ENCODE measurements around the gene MAPKAP1. TPM values are rescaled to one million over a fixed set of nuclear protein-coding genes. Genes with fewer than 3 reads are reported as not detected.

MAPKAP1 gene
- polyA plus RNA-seq, 1 donor (not counting 4 experiments of a cell fraction or from before 2014, with no cell fraction given) = 129 TPM

DNA sequence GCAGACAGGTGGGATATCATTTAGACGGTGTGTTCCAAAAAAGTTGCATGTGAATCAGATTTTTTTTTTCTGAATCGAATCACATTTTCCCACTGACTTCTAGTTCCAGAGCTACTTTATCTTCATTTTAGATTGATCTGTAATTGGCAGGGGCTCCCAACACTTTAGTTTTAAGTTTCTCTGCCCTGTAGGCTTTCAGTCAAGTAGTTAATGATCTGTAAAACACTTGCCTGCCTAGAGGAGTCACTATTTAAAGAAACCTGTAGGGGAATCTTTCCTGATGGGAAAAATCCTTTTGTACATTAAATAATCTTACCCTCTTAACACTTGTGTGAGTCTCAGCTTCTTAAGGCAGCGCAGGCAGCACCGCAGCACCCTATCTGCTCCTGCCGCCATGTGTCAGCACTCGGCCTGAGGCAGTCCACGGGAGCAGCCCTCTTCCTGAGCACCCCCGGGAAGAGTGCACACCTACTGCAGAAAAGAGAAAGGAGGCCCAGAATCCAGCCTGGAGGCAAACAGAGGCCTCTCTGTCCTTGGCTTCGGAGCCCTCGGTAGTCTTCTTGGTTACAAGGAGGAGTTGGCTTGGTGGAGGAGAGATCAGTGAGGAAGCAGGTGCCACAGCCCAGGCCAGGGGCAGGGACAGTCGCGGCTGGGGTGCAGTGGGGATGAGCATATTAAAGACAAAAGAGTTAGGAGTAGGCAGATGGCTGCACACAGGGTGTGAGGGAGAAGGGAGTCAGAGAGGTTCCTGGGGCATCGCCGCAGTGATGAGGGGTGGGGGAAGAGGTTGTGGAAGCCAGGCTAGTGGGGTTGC is 236.0 kb downstream of the MAPKAP1 start:
- H2AFZ ChIP-seq (ENCODE audit: control insufficient read depth, low read length) = no peak overlapping the region
- H3K4me2 ChIP-seq (ENCODE audit: control insufficient read depth, extremely low read depth, insufficient read depth, low read depth, low read length) = no peak overlapping the region
- DNase-seq (ENCODE audit: low read depth, low spot score) (no peak), FAIRE-seq (no peak)
- H3K9me1 ChIP-seq (ENCODE audit: control insufficient read depth, extremely low read depth, insufficient read depth, low read length) = peaks cover 2% of the 10 kb centered on the region
- H4K20me1 ChIP-seq (ENCODE audit: control insufficient read depth, extremely low read depth, insufficient read depth, low read length) = no peaks in the 10 kb centered on the region
- no peak overlapping the region for H3K9ac ChIP-seq (ENCODE audit: control insufficient read depth, extremely low read depth, insufficient read depth, low read length)
- no peaks in the 10 kb centered on the region for H3K27me3 ChIP-seq (ENCODE audit: control insufficient read depth, extremely low read depth, insufficient read depth, low read length)
- H3K79me2 ChIP-seq (ENCODE audit: control insufficient read depth, insufficient read depth, low read length) = no peaks in the 10 kb centered on the region
- TF ChIP-seq, protein P1, sequence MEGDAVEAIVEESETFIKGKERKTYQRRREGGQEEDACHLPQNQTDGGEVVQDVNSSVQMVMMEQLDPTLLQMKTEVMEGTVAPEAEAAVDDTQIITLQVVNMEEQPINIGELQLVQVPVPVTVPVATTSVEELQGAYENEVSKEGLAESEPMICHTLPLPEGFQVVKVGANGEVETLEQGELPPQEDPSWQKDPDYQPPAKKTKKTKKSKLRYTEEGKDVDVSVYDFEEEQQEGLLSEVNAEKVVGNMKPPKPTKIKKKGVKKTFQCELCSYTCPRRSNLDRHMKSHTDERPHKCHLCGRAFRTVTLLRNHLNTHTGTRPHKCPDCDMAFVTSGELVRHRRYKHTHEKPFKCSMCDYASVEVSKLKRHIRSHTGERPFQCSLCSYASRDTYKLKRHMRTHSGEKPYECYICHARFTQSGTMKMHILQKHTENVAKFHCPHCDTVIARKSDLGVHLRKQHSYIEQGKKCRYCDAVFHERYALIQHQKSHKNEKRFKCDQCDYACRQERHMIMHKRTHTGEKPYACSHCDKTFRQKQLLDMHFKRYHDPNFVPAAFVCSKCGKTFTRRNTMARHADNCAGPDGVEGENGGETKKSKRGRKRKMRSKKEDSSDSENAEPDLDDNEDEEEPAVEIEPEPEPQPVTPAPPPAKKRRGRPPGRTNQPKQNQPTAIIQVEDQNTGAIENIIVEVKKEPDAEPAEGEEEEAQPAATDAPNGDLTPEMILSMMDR (optimal IDR thresholded peaks at IDR 0.05 in 1 of 3, IDR thresholded peaks at IDR 0.05 in 1 of 3, conservative IDR thresholded peaks at IDR 0.05 in 1 of 3; ENCODE audit: extremely low read depth in 1 of 3, insufficient read depth in 2 of 3, low read length in 3 of 3) = no peak
- TF ChIP-seq EZH2 (IDR thresholded peaks at IDR 0.05; ENCODE audit: low read length) = no peak
- dilution Hi-C loops (cut with MboI; ENCODE audit: extremely low pct_ligation_motif_present, low sequenced_read_pairs) = no loop called here
- no peaks in the 10 kb centered on the region for H3K9me3 ChIP-seq (ENCODE audit: control insufficient read depth, low read depth, low read length)
- H3K36me3 ChIP-seq (ENCODE audit: control insufficient read depth in 2 of 2, extremely low read depth in 1 of 2, insufficient read depth in 2 of 2, low read length in 2 of 2) = peaks cover 9 to 12% of the 10 kb centered on the region in 2 experiments
- no peak overlapping the region for H3K4me3 ChIP-seq (ENCODE audit: control insufficient read depth in 2 of 3, extremely low read depth in 1 of 3, insufficient read depth in 2 of 3, low read depth in 1 of 3, low read length in 3 of 3)
- H3K4me1 ChIP-seq (ENCODE audit: control insufficient read depth, extremely low read depth, insufficient read depth, low read length) = no peaks in the 10 kb centered on the region
- H3K27ac ChIP-seq (ENCODE audit: control insufficient read depth, insufficient read depth, low read length) = no peak overlapping the region

DNA sequence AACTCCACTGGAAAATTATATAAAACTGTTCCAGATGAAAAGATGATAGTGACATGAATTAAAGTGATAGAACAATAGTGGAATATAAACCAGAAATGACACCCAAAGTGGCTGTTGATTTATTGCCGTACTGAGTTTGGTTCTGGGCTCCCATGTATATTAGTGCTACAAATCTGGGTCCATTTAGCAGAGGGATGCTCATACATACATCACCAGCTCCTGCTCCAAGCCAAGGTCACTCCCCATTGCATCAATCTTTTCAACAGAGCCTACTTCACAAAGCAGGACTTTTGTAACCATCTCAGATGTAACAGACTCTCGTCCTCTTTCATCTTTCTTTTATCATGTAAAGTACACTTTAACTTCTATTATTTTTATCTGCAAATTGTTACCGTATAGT is 236.8 kb downstream of the MAPKAP1 start:
- dilution Hi-C loops (cut with MboI; ENCODE audit: extremely low pct_ligation_motif_present, low sequenced_read_pairs) = no loop called here
- FAIRE-seq = no peak
- Histone ChIP-seq H3K9me3 (ENCODE audit: control insufficient read depth, low read depth, low read length) (no peaks in the 10 kb centered on the region), H3K9me1 (ENCODE audit: control insufficient read depth, extremely low read depth, insufficient read depth, low read length) (peaks cover 2% of the 10 kb centered on the region), H4K20me1 (ENCODE audit: control insufficient read depth, extremely low read depth, insufficient read depth, low read length) (no peaks in the 10 kb centered on the region), H3K4me1 (ENCODE audit: control insufficient read depth, extremely low read depth, insufficient read depth, low read length) (no peaks in the 10 kb centered on the region), H3K4me2 (ENCODE audit: control insufficient read depth, extremely low read depth, insufficient read depth, low read depth, low read length) (no peak overlapping the region), H3K79me2 (ENCODE audit: control insufficient read depth, insufficient read depth, low read length) (no peaks in the 10 kb centered on the region), H3K4me3 (ENCODE audit: control insufficient read depth in 2 of 3, extremely low read depth in 1 of 3, insufficient read depth in 2 of 3, low read depth in 1 of 3, low read length in 3 of 3) (no peak overlapping the region), H3K27ac (ENCODE audit: control insufficient read depth, insufficient read depth, low read length) (no peak overlapping the region), H3K27me3 (ENCODE audit: control insufficient read depth, extremely low read depth, insufficient read depth, low read length) (no peaks in the 10 kb centered on the region), H3K36me3 (ENCODE audit: control insufficient read depth in 2 of 2, extremely low read depth in 1 of 2, insufficient read depth in 2 of 2, low read length in 2 of 2) (peaks cover 4 to 11% of the 10 kb centered on the region in 2 experiments), H2AFZ (ENCODE audit: control insufficient read depth, low read length) (no peak overlapping the region), H3K9ac (ENCODE audit: control insufficient read depth, extremely low read depth, insufficient read depth, low read length) (no peak overlapping the region)
- DNase-seq (ENCODE audit: low read depth, low spot score) = no peak
- TF ChIP-seq, protein P1 (optimal IDR thresholded peaks at IDR 0.05 in 1 of 3, IDR thresholded peaks at IDR 0.05 in 1 of 3, conservative IDR thresholded peaks at IDR 0.05 in 1 of 3; ENCODE audit: extremely low read depth in 1 of 3, insufficient read depth in 2 of 3, low read length in 3 of 3) = no peak
- no peak for TF ChIP-seq EZH2 (IDR thresholded peaks at IDR 0.05; ENCODE audit: low read length)

Measured in keratinocyte (primary cell).